HG03135 (cell line): ENCODE data around the gene LPCAT1.
"Not testable (repeated sequence)": the region's sequence is repeated elsewhere in the genome, so short reads cannot be mapped to it uniquely, and the experiment has no call there.

Experiments
- ATAC-seq: cut with Tn5 transposase; IDR thresholded peaks from one replicate; pipeline ENCODE4 v1.9.1; 2021; ENCODE audit warnings: mild to moderate bottlenecking, moderate library complexity; ENCODE audit not compliant: unreplicated experiment

The LPCAT1 gene

GRCh38 chr5:1431021-1431811, 92.5 kb downstream of the LPCAT1 start:
- ATAC-seq, result no peak

GRCh38 chr5:1430121-1430795, 93.5 kb downstream of the LPCAT1 start:
- no peak for ATAC-seq

- ATAC-seq, result no peak
Observed at GRCh38 chr5:1429496-1429895, 94.3 kb downstream of the LPCAT1 start.

- ATAC-seq, result no peak
Observed at GRCh38 chr5:1429066-1429465, 94.7 kb downstream of the LPCAT1 start.

- ATAC-seq, result no peak
Observed at GRCh38 chr5:1428107-1428506, 95.7 kb downstream of the LPCAT1 start.

- no peak for ATAC-seq
Observed at GRCh38 chr5:1424716-1425115, 99.0 kb downstream of the LPCAT1 start.

GRCh38 chr5:1423901-1424603, 99.7 kb downstream of the LPCAT1 start:
- ATAC-seq, result no peak

GRCh38 chr5:1422522-1422921, 101.2 kb downstream of the LPCAT1 start:
- not testable (repeated sequence) for ATAC-seq

- no peak for ATAC-seq
Observed at GRCh38 chr5:1421521-1422341, 102.0 kb downstream of the LPCAT1 start.

- ATAC-seq, result no peak
Observed at GRCh38 chr5:1420211-1421195, 103.3 kb downstream of the LPCAT1 start.

GRCh38 chr5:1419476-1420210, 104.1 kb downstream of the LPCAT1 start:
- no peak for ATAC-seq

- ATAC-seq, result no peak
Observed at GRCh38 chr5:1418921-1419280, 104.9 kb downstream of the LPCAT1 start.

- no peak for ATAC-seq
Observed at GRCh38 chr5:1418238-1418920, 105.4 kb downstream of the LPCAT1 start.

GRCh38 chr5:1417586-1418225, 106.1 kb downstream of the LPCAT1 start:
- no peak for ATAC-seq

- no peak for ATAC-seq
Observed at GRCh38 chr5:1416856-1417469, 106.8 kb downstream of the LPCAT1 start.

- no peak for ATAC-seq
Observed at GRCh38 chr5:1415626-1416360, 108.0 kb downstream of the LPCAT1 start.

- no peak for ATAC-seq
Observed at GRCh38 chr5:1415059-1415425, 108.7 kb downstream of the LPCAT1 start.
